T-helper 2 cell treated with Interferon-gamma antibody and Interleukin-4, amounts not matched to agents 100 ng/mL and 5 ng/mL, for 36 hours (primary cell): Measurements from ENCODE around the gene GALT. TPM values are rescaled to one million over a fixed set of nuclear protein-coding genes. Genes with fewer than 3 reads are reported as not detected.

Experiments
- intact Hi-C: fragments of 100-400 bp; cut with micrococcal nuclease; formaldehyde crosslinking; loops from one replicate; pipeline ENCODE4 v1.15.1; 2023
- total RNA-seq: library from RNA; stranded (reverse); gene quantifications from 2 replicates; pipeline ENCODE4 v1.2.3, GENCODE V29; 2022

GALT gene
- total RNA-seq, 1 donor from 2014 or later, result 139 TPM

DNA sequence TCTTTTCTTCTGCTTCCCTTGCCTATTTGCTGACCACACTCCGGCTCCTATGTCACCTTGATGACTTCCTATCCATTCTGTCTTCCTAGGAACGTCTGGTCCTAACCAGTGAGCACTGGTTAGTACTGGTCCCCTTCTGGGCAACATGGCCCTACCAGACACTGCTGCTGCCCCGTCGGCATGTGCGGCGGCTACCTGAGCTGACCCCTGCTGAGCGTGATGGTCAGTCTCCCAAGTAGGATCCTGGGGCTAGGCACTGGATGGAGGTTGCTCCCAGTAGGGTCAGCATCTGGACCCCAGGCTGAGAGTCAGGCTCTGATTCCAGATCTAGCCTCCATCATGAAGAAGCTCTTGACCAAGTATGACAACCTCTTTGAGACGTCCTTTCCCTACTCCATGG lies 2.2 kb downstream of the GALT start:
- intact Hi-C loops, result no loop called here

- intact Hi-C loops, result no loop called here
These were observed 4.3 kb downstream of the GALT start for GRCh38 chr9:34650816-34651215.

GRCh38 chr9:34651321-34651720 lies 4.8 kb downstream of the GALT start:
- intact Hi-C loops, result no loop called here

DNA sequence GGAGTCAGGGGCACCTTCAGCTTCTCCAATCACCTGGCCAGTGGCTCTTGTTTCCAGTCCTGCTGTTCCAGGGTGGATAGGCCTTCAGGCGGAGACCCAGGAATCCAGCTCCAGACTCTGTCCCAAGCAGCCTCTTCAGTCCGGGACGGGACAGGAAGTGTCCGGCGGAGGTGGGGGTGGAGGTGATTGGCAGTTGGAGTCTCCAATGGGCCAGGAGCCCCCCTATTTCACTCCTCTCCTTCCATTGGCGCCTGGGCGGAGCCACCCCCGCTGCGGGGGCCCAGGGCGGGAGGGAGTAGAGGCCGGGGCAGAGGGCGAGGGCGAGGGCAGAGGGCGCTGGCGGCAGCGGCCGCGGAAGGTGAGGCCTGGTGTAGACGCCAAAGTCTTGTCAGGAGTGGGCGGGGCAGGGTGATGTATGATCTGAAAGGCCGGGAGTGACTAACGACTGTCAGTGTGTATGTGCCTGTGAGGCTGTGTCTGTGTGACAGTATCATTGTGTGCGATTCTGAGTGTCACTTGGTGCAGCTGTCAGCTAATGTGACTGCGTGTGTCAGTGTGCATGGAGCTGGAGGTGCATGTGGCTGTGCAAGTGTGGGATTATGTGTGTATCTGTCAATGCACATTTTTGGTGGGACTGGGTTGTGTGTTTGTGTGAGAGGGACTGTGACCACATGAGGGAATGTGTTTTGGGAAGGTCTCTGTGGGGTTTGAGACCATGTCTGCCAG lies 5.6 kb downstream of the GALT start, which contains the start of gene IL11RA:
Gene IL11RA, plus strand, starts transcription at position 310 of the 726 bp plus-strand sequence. CDS start 3,033 bp downstream, outside the sequence.
- intact Hi-C loops, result no loop called here

DNA sequence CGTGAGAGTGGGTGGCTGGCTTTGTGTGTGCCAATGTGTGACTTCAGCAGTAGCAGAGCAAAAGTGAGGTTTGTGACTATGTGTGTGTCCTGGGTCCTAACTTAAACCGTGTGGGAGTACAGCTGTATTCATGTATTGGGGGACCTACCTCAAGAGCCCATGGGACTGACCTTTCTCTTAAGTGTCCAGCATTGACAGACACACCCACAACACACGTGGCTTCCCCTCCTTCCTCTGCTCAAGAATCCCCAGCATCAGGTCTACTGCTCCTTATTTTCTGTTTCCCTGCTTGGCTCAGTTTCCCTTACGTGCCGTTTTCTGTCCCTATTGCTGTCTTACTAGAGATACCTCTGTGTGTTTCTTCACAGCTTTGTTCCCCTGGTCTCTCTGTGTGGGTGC lies 6.1 kb downstream of the GALT start:
- intact Hi-C loops, result no loop called here

DNA sequence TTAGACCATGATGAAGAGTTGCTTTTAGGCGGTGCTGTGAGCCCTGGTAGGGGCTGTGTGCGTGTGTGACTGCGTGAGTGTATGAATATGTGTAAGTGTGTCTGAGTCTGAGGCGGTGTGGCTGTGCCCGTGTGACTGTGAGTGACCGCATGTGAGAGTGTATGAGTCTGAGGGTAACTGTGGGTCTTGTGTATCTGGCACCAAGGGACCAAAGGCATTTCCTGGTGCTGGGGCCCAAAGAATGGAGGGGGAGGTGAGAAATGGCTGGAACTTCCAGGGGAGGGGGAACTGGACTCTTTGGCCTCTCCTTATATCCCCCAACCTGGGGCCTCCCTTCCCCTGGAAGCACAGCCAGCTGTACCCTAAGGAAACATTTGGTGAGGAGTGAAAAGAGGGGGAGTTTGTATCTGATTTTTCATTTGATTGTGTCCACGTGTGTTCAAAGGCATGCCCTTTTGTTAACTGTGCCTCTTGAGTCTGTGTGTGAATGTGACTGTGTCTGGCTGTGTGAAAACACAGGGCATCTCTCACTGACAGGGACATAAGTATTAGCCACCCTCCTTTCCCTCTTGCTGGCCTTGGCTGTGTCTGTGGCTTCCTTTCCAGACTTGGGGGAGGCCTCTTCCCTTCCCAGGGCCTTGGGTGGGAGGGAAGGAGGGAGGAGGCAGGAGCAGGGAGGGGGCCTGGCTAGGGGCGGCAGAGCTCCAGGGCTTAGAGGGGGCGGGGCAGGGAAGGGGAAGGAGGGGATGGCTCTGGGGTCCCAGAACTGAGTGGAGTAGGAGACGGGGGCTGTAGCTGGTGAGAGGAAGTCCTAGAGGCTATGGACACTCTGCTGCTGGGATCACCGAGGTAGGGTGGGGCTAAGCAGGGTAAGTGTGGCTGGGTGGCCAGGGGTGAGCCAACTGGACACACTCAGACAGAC lies 6.9 kb downstream of the GALT start:
- intact Hi-C loops, result no loop called here

DNA sequence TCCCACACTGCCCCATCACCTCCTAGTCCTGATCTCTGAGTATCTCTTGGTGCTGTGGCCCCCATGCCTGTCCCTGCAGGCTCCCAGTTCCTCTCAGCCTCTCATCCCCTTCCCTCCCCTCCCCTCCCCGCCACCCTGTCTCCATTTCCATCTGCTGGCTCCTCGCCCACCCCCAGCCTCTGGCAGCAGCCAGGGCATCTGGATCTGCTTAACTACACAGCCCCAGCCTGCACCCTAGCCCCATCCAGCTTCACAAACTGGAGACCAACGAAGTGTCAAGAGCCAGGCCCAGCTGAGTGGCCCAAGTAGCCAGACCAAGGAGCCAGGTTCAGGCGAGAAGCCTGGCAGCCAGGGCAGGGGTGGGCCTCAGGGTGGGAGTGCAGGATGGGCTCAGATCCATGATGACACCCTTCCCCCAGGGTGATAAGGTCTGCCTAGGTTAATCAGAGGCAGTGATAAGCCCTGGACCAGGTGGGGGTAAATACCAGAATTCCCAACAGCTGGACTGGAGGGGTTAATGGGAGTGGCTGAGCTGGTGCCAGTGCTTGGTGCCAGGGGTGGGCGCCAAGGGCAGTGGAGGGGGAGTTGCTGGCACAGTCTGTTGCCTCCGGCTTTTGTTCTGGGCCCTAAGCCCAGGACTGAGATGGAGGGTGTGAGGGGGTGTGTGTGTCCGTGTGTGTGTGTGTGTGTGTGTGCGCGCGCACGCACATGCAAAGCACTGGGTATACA lies 8.0 kb downstream of the GALT start:
- intact Hi-C loops, result no loop called here

- intact Hi-C loops, result no loop called here
These were observed 8.9 kb downstream of the GALT start for GRCh38 chr9:34655394-34655793.

GRCh38 chr9:34656992-34657391 lies 10.5 kb downstream of the GALT start:
- intact Hi-C loops, result no loop called here

DNA sequence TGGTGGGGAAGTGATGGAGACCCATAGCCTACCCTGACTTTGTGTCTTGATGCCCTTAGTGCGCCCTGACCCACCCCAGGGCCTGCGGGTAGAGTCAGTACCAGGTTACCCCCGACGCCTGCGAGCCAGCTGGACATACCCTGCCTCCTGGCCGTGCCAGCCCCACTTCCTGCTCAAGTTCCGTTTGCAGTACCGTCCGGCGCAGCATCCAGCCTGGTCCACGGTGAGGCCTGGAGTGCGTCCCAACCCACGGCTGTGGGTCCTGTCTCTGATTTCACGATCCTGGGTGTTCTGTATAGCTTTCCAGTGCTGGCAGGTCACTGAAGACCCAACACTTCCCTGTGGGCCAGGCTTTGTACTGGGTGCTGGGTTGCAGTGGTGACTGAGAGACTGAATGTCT lies 12.0 kb downstream of the GALT start:
- intact Hi-C loops, result no loop called here

DNA sequence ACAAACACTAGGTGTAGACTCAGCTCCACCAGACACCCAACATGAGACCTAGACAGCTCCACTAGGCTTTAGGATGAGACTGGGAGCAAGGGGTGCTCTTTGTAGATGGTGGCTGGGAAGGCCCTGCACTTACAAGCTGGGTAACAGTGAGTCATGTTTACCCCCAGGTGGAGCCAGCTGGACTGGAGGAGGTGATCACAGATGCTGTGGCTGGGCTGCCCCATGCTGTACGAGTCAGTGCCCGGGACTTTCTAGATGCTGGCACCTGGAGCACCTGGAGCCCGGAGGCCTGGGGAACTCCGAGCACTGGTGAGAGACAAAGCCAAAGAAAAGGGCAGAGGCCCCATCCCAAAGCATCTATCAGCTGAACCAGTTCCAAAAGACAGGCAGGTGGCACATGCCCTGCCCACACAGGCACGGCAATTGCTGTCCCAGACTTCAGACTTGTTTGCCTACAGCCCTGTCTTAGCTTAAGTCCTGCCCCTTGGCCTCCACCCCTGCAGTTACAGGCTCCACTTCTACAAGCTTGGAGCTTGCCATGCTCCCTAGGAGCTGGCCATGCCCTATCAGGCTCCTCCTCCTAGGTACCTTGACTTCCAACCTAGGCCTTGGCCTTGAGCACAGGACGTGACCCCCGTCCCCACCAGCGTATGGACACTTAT lies 13.2 kb downstream of the GALT start:
- intact Hi-C loops, result loop anchor here (10.0 kb wide), 2 partner anchors 415 to 945 kb away; partner anchors contain the start of genes FANCG, TESK1 and VCP

DNA sequence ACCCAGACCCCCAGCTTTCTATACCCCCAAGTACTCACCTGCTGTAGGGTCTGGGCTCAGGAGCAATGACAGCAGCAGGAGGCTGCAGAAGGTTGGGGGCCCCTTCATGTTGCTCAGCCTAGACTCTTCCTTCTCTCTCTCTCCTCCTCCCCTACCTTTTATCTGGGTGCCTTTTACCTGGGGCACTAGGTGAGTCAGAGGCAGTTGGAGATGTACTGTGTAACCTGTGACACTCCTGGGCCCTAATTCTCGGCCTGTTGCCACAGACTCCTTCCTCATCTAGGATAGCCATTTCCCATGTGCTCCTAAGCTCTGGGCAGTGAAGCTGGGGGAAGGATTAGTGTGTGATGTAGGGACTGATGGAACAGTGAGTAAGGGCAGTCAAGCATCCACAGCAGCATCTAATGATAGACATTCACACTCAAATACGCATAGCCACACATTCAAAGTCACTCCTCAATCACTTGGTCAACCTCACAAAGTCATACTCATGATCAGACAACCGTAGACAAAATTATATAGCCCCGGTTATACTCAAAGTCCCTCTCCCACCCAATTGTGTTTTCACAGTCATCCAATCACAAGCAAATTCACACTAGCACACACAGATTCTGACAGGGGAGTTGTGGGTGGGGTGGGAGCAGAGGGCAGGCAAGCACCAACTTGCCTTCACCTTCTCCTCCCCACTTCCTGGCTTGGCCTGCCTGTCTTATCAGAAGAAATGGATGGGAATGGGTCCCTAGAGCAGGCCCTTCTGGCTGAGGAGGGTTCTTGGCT lies 16.2 kb downstream of the GALT start, which contains the start of gene CCL27:
Gene CCL27, minus strand, starts transcription at position 132 of the 777 bp plus-strand sequence. Its CDS starts 24 bp downstream, at position 108.
- intact Hi-C loops, result loop anchor here (10.0 kb wide), 2 partner anchors 412 to 942 kb away; partner anchors contain the start of genes FANCG, TESK1 and VCP

GRCh38 chr9:34663303-34663605 lies 16.8 kb downstream of the GALT start:
- intact Hi-C loops, result loop anchor here (10.0 kb wide), 2 partner anchors 412 to 942 kb away; partner anchors contain the start of genes FANCG, TESK1 and VCP

GRCh38 chr9:34664281-34665066 lies 18.0 kb downstream of the GALT start:
- intact Hi-C loops, result loop anchor here (1.0 to 10.0 kb wide), 10 partner anchors 18 to 1823 kb away; partner anchors contain the start of genes DNAI1, FAM219A, FANCG and GALT

GRCh38 chr9:34665067-34665380 lies 18.5 kb downstream of the GALT start:
- intact Hi-C loops, result loop anchor here (1.0 to 10.0 kb wide), 9 partner anchors 19 to 1822 kb away; partner anchors contain the start of genes DNAI1, FAM219A, FANCG and GALT

GRCh38 chr9:34665381-34666250 lies 19.1 kb downstream of the GALT start:
- intact Hi-C loops, result loop anchor here (1.0 to 10.0 kb wide), 9 partner anchors 19 to 1822 kb away; partner anchors contain the start of genes DNAI1, FAM219A, FANCG and GALT

GRCh38 chr9:34669809-34670562 lies 23.5 kb downstream of the GALT start:
- intact Hi-C loops, result loop anchor here (5.0 to 10.0 kb wide), 3 partner anchors 405 to 1817 kb away; partner anchors contain the start of genes FANCG, TESK1 and VCP
